Mesothelial cell of epicardium (in vitro differentiated cells): Measurements from ENCODE around the gene SLC51B. TPM values are rescaled to one million over a fixed set of nuclear protein-coding genes. Genes with fewer than 3 reads are reported as not detected.
"Not testable (repeated sequence)": the region's sequence is repeated elsewhere in the genome, so short reads cannot be mapped to it uniquely, and the experiment has no call there.

Experiments
- DNase-seq, 2 experiments: peaks; one replicate each; pipeline ENCODE4 v3.0.0; 2021; ENCODE audit warnings: low spot score in 2 of 2; ENCODE audit not compliant: unreplicated experiment in 2 of 2
- H3K27ac Mint-ChIP-seq: 2 replicates; pipeline ENCODE4 v1.8.0; 2021; ENCODE audit warnings: mixed read lengths
- H3K27me3 Mint-ChIP-seq: 2 replicates; pipeline ENCODE4 v1.8.0; 2021; ENCODE audit warnings: low read depth, mixed read lengths
- H3K36me3 Mint-ChIP-seq: 2 replicates; pipeline ENCODE4 v1.8.0; 2021; ENCODE audit warnings: mixed read lengths
- H3K4me1 Mint-ChIP-seq: 2 replicates; pipeline ENCODE4 v1.8.0; 2021; ENCODE audit warnings: mixed read lengths
- H3K4me3 Mint-ChIP-seq: 2 replicates; pipeline ENCODE4 v1.8.0; 2021; ENCODE audit warnings: mild to moderate bottlenecking, moderate library complexity, mixed read lengths
- H3K9me3 Mint-ChIP-seq: 2 replicates; pipeline ENCODE4 v1.8.0; 2021; ENCODE audit warnings: mixed read lengths
- CTCF ChIP-seq: fragments of 200-600 bp; sonication (generic); IDR thresholded peaks from one replicate; pipeline ENCODE4 v1.5.0; 2021; ENCODE audit warnings: antibody characterized with exemption; ENCODE audit not compliant: unreplicated experiment
- total RNA-seq: library from RNA; stranded (reverse); gene quantifications from 3 replicates; pipeline ENCODE4 v1.2.1, GENCODE V29; 2021

The SLC51B gene
- total RNA-seq, 1 donor from 2014 or later, result not detected

- no peak for DNase-seq
- Mint-ChIP-seq H3K36me3 (peaks cover 7% of the 10 kb centered on the region), H3K27me3 (no peaks in the 10 kb centered on the region), H3K9me3 (no peaks in the 10 kb centered on the region), H3K4me1 (peaks cover 15% of the 10 kb centered on the region), H3K4me3 (no peak overlapping the region), H3K27ac (no peak overlapping the region)
- TF ChIP-seq CTCF, result no peak
Observed at GRCh38 chr15:65092911-65093792, 48.0 kb downstream of the SLC51B start.

DNA sequence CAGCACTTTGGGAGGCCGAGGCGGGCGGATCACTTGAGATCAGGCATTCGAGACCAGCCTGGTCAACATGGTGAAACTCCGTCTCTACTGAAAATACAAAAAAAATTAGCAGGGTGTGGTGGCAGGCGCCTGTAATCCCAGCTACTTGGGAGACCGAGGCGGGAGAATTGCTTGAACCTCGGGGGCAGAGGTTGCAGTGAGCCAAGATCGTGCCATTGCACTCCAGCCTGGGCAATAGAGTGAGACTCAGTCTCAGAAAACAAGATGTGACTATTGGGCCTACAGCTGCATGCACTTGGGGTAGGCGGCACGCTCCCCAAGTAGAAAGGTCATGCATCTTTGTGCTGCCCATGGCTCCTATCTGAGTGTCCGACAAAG lies 48.6 kb downstream of the SLC51B start:
- Mint-ChIP-seq H3K4me1 (peaks cover 12% of the 10 kb centered on the region), H3K36me3 (peaks cover 13% of the 10 kb centered on the region)
- not testable (repeated sequence) for H3K4me3 Mint-ChIP-seq, H3K27me3 Mint-ChIP-seq, H3K9me3 Mint-ChIP-seq, DNase-seq, H3K27ac Mint-ChIP-seq

DNA sequence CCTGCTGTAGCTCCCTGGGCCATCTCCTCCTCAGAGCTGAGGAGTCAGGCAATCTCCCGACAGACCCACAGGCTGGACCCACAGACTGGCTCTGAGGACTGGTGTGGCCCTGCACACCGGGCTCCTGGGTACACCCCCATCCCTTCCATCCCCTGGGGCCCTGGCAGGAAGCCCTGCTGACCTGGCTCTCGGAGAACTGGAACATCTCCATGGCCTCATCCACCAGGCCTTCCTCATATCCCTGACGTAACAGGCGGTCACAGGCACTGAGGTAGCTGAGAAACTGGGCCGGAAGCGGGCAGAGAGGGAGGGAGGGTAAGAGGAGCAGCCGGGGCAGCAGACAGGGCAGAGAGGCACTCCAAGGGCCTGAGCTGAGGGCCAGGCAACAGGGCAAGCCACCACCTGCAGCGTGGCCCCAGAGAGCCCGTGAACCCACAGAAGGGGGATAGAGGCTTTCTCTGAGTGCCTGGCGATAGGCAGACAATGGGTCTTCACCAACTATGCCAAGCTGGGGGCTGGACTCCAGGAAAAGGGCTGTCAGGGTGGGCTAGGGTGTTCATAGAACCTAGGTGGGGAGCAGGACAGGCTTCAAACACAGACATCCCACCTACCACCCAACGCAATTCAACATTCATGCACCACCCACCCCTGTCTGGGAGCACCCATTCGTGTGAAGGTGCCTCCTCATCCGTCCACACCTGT lies 49.3 kb downstream of the SLC51B start:
- TF ChIP-seq CTCF, result no peak
- H3K9me3 Mint-ChIP-seq, result no peaks in the 10 kb centered on the region
- no peak for DNase-seq
- no peaks in the 10 kb centered on the region for H3K27me3 Mint-ChIP-seq
- H3K4me1 Mint-ChIP-seq, result peaks cover 5% of the 10 kb centered on the region
- H3K4me3 Mint-ChIP-seq, result no peak overlapping the region
- no peak overlapping the region for H3K27ac Mint-ChIP-seq
- H3K36me3 Mint-ChIP-seq, result peaks cover 16% of the 10 kb centered on the region

DNA sequence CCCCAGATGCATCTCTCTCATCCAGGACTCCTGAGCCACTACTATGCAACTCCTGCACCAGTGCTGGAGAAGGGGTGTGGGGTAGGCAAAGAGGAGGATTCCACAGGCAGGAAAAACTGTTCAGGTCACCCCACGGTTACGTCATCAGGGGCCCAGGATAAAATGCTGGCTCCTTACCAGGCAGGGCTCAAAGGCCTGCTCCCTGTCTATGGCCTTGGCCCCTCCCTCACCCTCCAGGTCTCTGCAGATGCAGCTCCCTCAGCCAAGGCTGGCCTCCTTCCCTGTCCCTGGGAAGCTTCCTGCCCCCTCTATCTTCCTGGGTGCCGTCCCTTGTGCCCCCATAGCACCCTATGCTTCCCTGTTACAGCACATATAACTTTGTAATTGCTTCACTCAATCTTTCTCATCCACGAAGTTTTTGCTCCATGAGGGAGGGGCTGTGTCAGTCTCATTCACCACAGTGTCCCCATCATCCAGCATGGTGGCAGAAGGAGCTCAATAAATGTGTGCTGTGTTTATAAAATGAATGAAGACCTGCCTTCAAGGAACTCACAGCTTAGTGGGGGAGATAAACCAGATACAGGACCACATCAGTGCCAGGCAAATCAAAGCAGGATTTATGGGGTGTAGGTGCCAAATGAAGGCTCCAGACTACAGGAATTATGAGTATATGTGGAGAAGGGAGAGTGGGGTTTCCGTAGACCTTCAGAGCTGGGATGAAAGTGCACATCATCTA lies 50.0 kb downstream of the SLC51B start:
- Mint-ChIP-seq H3K27ac (peak overlapping the region; percentile 8), H3K9me3 (no peaks in the 10 kb centered on the region), H3K4me3 (no peak overlapping the region), H3K4me1 (peaks cover 4% of the 10 kb centered on the region), H3K27me3 (no peaks in the 10 kb centered on the region), H3K36me3 (peaks cover 16% of the 10 kb centered on the region)
- no peak for TF ChIP-seq CTCF
- no peak for DNase-seq

DNA sequence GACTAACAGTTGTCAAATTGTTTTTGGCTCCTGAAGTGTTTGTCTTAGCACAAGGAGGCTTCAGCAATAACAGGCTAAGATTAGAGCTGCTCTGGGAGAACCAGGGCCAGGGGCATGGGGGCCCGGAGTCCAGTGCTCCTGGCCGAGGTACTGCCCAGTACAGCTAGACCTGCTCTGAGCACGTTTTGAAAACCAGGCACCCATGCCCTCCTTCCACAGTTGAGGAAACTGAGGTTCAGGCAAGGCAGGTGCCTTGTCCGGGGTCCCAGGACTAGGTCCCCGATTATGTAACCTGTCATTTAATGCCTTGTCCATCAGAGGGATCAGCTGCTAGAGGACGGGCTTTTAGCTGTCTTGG lies 50.5 kb downstream of the SLC51B start:
- DNase-seq, result no peak
- H3K4me1 Mint-ChIP-seq, result peaks cover 4% of the 10 kb centered on the region

More for the DNA sequence above, 50.5 kb downstream of the SLC51B start:
- Mint-ChIP-seq H3K27me3 (no peaks in the 10 kb centered on the region), H3K27ac (no peak overlapping the region), H3K9me3 (no peaks in the 10 kb centered on the region), H3K36me3 (peaks cover 16% of the 10 kb centered on the region), H3K4me3 (no peak overlapping the region)
- TF ChIP-seq CTCF, result no peak
